Stimulated activated CD8-positive, alpha-beta memory T cell treated with anti-CD3 and anti-CD28 coated beads, Interleukin-12 subunit alpha, Interleukin-12 subunit beta, amount 100 ng/mL, for 24 hours (primary cell): ENCODE results near the gene RLIM.
"Not testable (repeated sequence)": the region's sequence is repeated elsewhere in the genome, so short reads cannot be mapped to it uniquely, and the experiment has no call there.

Source experiments
- DNase-seq: peaks from one replicate; pipeline ENCODE4 v3.0.0-alpha.2; 2020; ENCODE audit errors: extremely low read depth

The RLIM gene

DNA sequence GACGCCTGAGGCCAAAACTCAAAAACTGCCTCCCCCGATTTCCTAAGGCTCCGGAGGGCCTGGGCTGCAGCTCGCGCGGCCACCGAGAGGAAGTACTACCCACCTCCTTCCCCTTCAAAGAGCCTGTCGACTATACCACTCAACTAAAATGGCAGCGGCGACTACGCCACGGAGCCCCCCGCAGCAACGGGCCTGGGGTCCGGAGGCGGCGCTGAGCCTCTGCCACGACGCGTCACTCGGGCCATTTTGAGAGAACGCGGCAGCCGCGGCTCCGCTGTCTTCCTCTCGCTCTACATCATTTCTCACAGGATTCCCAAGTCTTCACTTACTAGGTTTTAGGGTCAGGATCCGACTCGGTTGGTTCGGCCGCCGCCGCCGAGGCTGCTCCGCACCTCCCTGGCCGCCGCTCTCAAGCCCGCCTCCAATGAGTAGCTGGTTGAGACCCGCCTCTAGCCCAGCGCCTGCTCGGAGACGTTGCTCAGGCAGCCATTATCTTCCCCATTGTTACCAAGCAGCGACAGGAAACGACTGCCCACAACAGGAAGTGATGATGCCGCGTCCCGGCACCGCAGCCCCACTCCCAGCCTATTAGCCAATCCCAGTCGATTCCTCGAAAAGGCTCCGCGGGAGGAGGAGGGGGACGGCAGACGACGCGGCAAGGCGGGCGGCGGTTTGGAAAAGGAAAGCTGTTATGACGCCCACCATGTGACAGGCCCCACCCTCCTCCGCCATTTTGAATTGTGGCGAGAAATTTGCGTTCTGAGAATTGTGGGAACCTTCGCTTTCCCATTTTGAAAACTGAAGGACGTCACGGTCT, at the start of gene RLIM:
Gene RLIM (minus strand): TSS at position 532 of the 817 bp plus-strand sequence. CDS start 18,647 bp downstream, outside the sequence.
- DNase-seq = peak; percentile 74

- no peak for DNase-seq
Observed at GRCh38 chrX:74656079-74656745, 41.8 kb upstream of the RLIM start.

GRCh38 chrX:74654953-74655352, 40.5 kb upstream of the RLIM start:
- not testable (repeated sequence) for DNase-seq

GRCh38 chrX:74636749-74637314, 22.4 kb upstream of the RLIM start:
- DNase-seq = no peak

- no peak for DNase-seq
Observed at GRCh38 chrX:74613370-74614092, 893 bp downstream of the RLIM start.

DNA sequence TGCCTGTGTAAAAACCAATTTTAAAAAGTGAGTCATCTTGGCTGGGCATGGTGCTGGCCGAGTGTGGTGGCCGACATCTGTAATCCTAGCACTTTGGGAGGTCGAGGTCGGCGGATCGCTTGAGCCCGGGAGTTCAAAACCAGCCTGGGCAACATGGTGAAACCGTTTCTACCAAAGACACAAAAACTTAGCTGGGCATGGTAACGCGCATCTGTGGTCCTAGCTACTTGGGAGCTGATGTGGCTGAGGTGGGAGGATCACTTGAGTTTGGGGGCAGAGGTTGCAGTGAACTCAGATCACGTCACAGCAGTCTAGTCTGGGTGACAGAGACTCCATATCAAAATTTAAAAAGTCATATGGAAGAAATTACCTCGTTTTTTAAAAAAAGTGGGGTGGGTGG, 7.6 kb downstream of the RLIM start:
- no peak for DNase-seq

GRCh38 chrX:74606342-74606741, 8.1 kb downstream of the RLIM start:
- no peak for DNase-seq

DNA sequence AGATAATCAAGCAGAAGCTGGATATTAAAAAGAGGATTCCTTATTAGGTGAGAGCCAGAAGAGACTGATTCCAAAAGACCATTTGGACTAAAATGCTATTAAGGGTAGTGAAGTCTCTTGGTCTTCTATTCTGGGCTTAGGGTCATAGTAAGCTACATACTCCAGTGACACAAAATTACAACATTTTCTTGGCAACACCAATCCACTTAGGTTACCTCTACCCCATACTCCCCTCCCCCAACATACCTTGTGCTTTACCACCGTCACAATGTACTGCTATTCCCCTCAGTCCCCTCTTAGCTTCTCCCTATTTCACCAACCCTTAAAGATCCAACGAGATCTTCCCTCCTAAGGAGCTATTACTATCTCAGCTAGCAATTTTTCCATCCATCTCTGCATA, 11.4 kb downstream of the RLIM start:
- no peak for DNase-seq

DNA sequence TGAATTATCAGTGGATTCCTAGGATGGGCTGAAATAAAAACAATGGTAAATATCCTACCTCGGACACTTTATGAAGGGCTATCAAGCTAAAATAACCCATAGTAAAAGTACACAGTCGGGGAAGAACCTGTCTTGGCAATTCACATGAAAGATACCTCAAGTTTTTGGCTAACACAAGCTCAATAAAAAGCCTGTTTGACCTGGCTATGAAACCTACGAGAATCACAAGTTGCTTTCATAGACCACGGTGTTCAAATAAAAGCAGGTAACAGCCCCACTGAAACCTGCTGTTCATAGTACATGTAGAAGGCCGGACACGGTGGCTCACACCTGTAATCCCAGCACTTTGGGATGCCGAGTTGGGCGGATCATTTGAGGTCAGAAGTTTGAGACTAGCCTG, 12.3 kb downstream of the RLIM start:
- DNase-seq = no peak

- DNase-seq = no peak
Observed at GRCh38 chrX:74593593-74593992, 20.8 kb downstream of the RLIM start.

GRCh38 chrX:74585766-74586165, 28.7 kb downstream of the RLIM start:
- no peak for DNase-seq

- DNase-seq = no peak
Observed at GRCh38 chrX:74579597-74580198, 34.7 kb downstream of the RLIM start.

DNA sequence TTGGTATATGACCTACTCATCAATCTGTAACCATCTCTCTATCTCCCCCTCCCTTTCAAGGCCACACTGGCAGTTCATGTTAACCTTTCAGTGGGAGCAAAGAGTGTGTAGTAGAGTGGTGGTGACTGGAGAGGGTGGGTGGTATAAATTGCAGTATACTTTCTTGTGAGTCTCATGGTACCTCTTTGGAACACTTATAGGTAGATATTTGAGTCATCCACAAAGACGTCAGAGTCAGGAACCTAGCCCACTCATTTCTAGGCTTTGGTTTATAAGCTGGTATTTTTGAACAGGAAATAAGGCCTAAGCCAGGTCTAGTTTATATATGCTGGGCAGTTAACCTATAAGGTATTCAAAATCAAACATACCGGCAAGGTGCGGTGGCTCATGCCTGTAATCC, 36.3 kb downstream of the RLIM start:
- no peak for DNase-seq

DNA sequence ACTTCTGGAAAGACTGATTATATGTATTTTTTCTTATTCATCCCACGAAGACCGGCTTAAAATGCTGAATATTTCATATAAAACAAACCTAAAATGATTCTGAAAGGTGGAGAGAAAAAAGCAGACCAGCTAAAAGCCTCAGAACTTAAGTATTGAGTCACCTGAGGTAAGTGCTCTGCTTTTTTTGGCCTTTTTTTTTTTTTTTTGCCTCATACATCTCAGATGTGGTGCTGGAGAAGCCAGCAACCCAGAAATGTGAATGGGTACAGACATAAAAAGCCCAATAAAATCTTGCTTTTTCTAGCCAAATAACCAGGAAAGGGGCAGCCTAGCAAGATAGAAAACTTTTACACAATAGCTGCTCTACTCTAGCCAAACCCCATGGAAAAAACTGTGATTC, 57.0 kb downstream of the RLIM start:
- no peak for DNase-seq

DNA sequence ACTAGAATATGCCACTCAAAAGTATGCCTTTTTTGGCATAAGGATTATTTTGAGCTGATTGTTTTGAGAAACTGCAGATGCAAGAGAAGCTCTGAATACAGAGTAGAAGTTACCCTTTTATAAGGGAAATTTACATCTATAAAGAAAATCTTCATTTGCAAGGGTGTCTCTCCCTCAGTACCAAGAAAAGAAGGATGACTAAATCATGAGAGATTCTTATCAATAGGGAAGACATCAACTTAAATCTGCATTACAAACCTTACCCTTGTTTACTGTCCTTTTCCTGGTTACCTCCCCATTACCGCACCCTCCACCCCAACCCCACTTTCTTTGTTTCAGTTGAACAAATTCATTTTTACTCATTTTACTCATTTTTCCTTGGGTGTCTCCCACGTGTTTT, 62.5 kb downstream of the RLIM start:
- no peak for DNase-seq

GRCh38 chrX:74550295-74550802, 64.1 kb downstream of the RLIM start:
- DNase-seq = peak; percentile 45

DNA sequence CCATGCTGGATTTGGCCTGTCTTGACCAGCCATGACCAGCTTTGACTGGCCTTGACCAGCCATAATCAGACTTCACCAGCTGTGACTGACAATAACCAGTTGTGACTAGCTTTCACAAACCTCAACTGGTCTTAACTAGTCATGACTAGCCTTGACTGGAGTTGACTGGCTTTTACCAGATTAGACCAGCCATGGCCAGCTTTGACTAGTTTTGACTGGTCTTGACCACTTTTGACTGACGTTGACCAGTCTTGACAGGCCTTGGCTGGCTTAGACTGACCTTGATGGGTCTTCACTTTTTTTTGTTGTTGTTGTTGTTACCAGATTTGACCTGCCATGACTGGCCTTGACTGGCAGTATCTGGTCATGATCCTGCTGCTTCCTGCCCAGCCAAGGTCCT, 67.4 kb downstream of the RLIM start:
- no peak for DNase-seq

DNA sequence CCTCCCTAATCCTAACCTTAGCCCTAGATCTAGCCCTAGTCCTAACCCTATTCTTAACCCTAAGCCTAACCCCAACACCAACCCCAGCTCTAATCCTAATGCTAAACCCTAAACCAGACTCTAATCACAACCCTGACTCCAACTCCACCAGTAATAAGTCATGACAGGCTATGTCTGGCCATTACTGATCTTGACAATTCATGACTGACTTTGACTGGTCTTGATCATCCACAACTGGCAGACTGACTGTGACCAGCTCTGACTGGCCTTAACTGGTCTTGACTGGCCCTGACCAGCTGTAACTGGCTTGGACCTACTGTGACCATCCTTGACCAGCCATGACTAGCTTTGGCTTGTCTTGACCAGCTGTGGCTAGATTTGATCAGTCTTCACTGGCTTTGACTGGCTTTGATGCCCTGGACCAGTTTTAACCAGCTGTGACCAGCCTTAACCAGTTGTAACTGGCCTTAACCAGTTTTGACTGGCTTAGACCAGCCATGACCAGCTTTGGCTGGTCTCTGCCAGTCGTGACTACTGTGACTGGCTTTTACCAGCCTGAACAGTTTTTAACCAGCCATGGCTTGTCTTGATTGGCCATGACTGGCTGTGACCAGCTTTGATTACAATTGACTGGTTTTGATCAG, 68.4 kb downstream of the RLIM start:
- no peak for DNase-seq

GRCh38 chrX:74540635-74541249, 73.7 kb downstream of the RLIM start:
- DNase-seq = no peak

GRCh38 chrX:74536832-74537371, 77.5 kb downstream of the RLIM start:
- no peak for DNase-seq
